ENCODE data around the gene DAAM1.

Gene DAAM1

DNA sequence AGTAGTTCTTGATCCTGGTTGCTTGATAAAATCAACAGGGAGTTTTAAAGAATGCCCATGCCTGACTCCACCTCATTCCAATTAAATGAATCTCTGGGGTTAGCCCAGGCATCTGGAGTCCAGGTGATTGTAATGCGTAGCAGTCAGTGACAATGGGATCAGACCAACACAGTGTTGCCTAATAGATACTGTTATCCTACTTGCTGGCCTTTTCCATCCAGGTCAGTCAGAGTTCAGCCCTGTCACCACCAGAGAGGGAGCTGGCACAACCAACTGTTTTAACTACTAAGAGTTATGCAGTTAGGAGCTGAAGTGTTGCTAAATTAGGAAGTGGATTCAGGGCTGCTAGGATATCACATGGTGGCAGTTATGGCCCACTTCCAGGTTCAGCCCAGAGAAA lies 169.6 kb downstream of the DAAM1 start:
- in situ Hi-C loops (cut with HindIII; ENCODE audit: low sequenced_read_pairs), result no loop called here

DNA sequence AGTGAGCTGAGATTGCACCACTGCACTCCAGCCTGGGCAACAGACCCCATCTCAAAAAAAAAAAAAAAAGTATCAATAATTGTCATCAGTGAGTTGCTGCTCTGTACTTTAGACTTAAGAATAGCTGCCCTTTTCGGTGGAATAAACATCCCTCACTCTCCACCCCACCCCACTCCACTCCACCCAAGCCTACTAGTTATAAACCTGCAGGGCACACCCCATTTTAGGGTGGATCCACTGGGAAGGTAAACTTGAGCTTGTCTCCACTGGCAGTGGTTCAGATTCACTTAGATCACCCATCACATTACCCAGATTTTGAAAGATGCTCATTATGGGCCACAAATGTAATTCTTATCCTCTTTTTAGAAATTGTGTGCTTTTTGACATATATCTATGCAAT lies 170.3 kb downstream of the DAAM1 start:
- in situ Hi-C loops (cut with HindIII; ENCODE audit: low sequenced_read_pairs), result no loop called here

DNA sequence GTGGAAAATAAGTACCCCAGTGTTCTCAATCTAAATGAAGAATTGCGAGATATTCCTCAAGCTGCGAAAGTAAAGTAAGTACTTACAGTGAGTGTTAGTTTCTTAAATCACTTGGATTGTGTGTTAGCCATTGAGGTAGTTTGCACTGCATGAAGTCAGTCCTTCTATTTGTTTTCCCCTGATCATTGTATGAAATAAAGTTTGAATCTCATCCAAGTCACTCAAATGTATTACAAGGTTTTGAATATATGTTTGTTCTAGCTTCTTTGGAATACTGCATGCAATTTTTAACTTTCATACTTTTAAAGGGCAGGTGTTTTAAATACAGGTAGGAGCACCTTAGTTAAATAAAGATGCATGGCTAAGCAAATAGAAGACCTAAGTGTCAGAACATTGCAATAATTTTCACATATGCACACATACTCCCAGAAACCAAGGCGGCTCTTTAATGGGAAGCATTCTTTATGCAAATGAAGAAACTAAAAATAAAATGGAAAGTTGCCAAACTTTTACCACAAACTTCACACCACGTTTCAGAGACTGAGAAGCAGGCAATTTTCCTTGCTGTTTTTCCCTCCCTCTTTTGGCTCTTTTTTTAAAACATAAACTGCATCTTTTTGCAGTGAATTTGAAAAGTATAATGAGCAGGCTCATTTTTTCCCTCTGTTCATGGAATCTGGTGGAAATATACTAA lies 171.1 kb downstream of the DAAM1 start:
- in situ Hi-C loops (cut with HindIII; ENCODE audit: low sequenced_read_pairs), result no loop called here

DNA sequence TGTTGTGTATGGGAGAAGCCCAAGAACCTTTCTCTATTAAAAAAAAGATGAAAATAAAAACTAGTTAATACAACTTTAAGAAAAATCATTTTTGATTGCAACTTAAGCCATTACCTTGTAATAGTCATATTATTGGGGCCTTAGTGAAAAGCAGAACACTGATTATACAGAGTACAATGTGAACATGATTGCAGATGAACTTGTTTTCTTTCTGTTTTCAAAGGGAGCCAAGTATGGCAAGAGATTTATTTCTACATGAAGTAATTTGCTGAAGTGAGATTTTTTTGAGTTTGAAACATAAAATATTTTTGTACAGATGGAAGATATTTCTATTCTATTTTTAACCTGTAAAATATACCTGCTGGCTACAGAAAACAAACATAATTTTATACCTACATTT lies 171.8 kb downstream of the DAAM1 start:
- in situ Hi-C loops (cut with HindIII; ENCODE audit: low sequenced_read_pairs), result no loop called here

DNA sequence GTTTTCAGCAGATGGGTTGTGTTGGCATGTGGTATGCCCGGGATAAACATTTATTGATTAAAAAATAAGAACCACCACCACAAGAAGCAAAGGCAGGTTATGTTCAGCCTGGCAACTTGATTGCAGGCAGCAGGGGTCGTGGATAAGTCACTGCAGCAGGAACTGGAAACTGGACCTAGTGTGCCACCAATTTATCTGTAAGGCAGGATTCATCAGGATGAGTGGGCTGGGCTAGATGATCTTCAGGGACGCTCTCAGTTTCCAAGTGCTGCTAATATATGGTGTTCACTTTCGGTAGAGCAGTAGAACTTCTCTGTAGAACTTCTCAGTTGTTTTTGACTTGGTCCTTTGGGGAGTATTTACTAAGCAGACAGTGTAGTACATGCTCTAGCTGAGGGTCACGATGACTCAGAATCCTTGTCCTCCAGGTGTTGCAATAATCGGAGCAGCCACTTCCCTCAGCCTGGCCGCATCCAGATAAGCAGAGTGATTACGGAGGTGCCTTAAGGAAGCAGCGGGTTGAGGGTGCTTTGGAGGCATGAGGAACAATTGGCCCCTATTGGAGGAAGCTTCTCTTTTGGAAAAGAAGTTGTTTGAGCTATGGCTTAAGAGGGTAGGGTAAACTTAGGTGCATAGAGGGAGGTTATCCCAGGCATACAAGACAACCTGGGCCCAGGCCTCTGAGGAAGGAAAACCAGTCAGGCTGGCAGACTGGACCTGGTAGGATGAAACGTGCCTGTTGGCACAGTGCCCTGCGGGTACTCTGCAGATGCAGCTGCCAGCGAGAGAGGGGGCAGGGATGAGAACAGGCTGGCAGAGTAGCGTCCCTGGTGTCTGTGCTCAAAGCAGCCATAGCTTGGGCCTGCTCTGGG lies 172.7 kb downstream of the DAAM1 start:
- in situ Hi-C loops (cut with HindIII; ENCODE audit: low sequenced_read_pairs), result no loop called here

DNA sequence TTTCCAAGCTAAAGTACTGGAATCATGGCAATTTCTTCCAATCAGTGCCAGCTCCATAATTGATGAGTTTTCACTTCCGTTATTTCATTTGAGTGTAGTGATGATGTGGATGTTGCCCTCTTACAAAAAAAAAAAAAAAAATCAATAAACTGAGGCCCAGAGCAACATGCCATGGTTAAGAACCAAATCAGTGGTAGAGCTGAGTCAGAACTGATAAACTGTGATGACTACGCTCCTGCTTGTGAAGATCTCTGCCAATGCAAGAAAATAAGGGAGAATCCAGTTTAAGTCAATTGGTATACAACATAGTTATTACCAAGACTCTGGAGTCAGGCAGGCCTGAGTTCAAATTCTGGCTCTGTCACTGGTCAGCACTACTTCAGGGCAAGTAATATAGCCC lies 174.0 kb downstream of the DAAM1 start:
- in situ Hi-C loops (cut with HindIII; ENCODE audit: low sequenced_read_pairs), result no loop called here

DNA sequence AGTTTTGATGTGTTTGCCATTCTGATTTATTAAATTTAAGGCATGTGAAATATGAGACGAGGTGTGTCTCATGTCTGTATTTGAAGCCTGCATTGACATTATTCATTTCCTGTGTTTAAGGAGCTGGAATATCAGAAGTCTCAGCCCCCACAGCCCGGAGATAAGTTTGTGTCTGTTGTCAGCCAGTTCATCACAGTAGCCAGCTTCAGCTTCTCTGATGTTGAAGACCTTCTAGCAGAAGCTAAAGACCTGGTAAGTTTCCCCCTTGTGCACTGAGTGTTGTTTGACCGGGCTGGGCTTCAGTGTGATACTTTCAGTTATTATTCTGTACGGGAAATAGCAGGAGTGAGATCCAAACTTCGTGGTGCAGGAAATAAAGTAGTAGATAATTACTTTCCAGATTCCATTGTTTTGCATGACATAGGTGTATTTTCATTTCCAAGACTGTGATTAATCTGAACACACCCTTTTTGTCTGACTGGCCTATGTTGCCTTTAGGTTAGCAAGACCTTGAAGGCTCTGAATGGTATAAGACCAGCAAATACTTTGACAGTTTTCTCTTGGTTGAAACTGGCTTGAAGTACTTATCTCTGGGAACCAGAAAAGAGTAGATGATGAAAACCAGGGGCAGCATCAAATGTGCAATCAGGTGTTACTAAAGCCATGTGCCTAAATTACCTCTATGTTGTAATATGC lies 175.2 kb downstream of the DAAM1 start:
- in situ Hi-C loops (cut with HindIII; ENCODE audit: low sequenced_read_pairs), result no loop called here

DNA sequence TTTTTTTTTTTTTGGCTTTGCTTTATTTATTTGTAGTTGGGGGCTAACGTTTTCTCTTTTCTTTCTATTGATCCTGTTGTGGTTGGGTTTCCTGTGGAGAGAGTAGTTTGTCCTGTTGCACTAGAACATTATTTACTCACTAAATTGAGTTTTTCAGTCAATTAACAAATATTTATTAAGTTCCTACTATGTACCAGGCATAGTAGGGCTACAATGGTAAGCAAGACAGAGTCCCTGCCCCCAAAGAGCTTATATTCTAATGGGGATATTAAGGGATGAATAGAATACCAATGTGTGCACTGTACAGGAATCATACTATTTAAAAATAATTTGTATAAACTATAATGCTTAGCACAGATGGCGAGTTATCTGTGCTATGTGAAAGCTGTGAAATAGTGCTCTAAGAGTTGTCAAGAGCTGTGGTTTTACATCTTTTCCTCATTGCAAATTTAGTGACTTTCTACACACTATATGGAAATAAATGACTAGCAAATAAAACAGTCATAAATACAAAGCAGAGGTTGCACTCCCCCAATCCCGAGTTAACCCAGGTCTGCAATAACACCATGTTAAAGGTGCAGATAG lies 181.8 kb downstream of the DAAM1 start:
- in situ Hi-C loops (cut with HindIII; ENCODE audit: low sequenced_read_pairs), result no loop called here

DNA sequence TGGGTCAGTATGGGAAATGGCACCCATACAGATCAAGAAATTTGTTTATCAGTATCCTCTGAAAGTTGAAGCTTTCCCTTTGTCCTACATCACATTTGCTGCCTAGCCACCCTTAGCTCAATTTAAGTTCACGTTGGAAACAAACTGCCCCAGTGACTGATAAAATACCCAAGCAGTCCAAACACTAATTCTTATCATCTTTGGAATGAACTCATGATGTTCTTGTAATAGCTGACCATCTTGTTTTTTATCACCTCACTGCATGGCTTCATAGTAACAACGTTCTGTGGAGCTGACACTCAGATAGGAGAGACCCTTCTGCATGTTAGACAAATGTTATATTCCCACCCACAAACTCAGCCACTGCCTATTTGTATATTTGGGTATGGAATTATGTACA lies 183.3 kb downstream of the DAAM1 start:
- in situ Hi-C loops (cut with HindIII; ENCODE audit: low sequenced_read_pairs), result no loop called here

DNA sequence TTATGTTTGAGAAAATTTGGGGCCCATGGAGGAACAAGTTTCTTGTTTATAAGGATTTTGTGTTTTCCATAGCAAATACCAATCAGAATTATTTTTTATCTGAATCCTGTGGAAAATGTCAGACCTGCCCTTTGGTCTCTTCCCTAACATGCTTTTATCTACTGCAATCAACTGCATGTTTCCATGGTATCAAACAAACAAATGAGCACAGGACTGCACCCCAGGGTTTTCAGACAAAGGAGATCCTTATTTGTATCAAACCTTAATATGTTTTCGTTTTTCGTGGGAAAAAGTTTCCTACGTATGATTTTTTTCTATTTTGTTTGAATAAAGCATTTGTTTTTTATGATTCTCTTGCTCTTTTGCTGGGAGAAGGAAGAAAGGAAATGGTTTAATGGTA lies 185.6 kb downstream of the DAAM1 start:
- in situ Hi-C loops (cut with HindIII; ENCODE audit: low sequenced_read_pairs), result no loop called here

DNA sequence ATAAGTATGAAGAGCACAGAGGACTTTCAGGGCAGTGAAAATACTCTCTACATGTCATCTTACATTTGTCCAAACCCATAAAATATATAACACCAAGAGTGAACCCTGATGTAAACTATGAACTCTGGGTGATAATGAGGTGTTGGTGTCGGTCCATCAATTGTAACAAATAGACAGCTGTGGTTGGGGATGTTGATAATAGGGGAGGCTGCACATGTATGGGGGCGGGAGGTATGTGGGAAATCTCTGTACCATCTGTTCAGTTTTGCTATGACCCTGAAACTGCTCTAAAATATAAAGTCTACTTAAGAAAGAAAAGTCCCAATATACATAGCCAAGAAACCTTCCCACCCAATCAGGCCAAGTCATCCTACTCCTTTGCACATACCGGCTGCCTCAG lies 188.2 kb downstream of the DAAM1 start:
- in situ Hi-C loops (cut with HindIII; ENCODE audit: low sequenced_read_pairs), result no loop called here

DNA sequence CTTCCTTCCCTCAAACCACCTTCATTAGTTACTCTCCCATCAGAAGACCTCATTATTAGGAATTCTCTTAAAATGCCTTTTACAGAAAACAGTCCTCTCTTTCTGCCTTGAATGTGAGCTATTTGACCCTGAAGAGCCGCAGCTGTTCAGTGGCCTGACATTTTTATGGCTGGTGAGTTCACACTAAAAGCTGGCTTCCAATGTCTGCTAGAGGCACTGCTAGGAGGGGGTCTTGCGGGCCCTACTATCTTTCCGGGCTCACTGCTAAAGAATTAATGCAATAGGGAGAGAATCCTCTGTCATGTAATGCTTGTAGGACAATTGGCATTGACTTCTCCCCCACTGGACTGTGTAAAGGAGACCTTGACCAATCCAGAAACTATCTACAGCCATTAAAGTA lies 189.0 kb downstream of the DAAM1 start:
- in situ Hi-C loops (cut with HindIII; ENCODE audit: low sequenced_read_pairs), result no loop called here

DNA sequence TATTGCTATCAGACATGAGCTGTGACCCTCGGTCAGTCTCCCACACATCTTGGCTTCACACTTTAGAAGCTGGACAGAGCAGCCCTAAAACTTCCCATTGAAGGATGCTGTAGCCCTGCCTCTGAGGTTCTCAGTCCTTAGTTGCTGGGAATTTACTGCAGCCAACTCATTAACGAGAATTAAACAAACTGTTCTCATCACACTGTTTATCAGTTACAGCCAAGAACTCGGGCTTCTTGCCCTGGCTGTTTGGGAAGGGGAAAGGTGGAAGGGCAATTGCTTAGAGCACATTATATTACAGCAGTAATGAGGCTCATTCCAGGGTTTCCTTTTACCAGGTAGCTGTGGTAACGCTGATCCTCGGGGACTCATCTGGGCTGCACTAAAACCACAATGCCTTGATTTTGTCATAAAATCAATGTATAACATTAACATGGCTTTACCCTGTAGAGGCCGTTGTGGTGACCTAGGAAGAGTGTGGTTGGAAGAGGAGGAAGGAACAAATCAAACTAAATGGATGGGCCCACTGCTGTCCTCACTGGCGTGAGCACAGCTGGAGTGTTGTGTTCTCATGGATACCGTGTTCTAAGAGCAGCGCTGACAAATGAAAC lies 189.6 kb downstream of the DAAM1 start:
- in situ Hi-C loops (cut with HindIII; ENCODE audit: low sequenced_read_pairs), result no loop called here

DNA sequence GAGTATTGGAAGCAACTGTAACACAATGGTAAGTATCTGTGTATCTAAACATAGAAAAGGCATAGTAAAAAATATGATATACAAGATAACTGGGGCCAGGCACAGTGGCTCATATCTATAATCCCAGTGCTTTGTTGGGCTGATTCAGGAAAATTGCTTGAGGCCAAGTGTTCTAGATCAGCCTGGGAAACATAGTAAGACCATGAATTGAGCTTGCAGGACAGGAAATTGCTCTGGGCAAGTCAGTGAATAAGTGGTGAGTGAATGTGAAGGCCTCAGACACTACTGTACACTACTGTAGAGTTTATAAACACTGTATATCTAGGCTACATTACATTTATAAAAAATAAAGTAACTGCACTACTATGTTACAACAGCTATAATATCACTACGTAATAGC lies 201.5 kb downstream of the DAAM1 start:
- in situ Hi-C loops (cut with HindIII; ENCODE audit: low sequenced_read_pairs), result no loop called here

DNA sequence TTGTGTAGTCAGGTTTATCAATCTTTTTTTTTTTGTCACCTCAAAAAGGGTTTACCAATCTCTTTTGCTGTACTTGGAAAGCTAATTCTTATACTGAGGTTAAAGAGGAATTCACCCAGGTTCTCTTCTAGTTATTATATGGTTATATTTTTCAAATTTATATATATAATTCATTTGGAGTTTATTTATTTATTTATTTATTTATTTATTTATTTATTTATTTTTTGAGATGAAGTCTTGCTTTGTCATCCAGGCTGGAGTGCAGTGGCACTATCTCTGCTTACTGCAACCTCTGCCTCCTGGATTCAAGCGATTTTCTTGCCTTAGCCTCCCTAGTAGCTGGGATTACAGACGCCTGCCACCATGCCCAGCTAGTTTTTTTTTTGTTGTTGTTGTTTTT lies 202.9 kb downstream of the DAAM1 start:
- in situ Hi-C loops (cut with HindIII; ENCODE audit: low sequenced_read_pairs), result no loop called here

DNA sequence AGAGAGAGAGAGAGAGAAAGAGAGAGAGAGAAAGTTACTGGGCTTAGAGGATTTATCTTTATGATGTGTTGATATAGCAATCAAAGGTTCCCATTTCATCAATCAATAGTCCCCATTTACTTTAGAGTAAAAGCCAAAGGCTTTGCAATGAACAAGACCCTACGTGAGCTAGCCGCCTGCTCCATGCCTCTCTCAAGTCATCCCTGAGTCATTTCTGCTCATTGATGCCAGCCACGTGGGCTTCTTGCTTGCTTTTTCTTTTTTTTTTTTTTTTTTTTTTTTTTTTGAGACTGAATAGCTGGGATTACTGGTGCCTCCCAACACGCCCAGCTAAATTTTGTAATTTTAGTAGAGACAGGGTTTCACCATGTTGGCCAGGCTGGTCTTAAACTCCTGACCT lies 205.8 kb downstream of the DAAM1 start:
- in situ Hi-C loops (cut with HindIII; ENCODE audit: low sequenced_read_pairs), result no loop called here

DNA sequence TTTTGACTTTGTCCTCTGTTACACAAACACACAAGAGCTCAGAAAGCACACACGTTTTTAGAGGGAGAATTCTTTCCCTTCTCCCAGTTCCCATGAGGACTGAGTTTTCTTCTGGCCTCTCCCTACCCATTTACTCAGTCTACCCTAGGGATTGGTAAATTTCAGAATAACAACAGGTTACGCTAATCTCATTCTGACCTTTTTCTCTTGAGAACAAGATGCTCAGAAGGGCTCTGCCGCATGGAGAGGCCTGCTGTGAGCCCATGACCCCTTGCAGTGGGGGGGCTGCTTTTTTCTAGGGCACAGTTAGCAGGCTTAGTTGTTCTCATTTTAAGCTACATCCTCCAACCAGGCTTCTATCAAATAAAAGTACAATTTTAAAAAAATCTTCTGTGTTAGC lies 207.2 kb downstream of the DAAM1 start:
- in situ Hi-C loops (cut with HindIII; ENCODE audit: low sequenced_read_pairs), result no loop called here

DNA sequence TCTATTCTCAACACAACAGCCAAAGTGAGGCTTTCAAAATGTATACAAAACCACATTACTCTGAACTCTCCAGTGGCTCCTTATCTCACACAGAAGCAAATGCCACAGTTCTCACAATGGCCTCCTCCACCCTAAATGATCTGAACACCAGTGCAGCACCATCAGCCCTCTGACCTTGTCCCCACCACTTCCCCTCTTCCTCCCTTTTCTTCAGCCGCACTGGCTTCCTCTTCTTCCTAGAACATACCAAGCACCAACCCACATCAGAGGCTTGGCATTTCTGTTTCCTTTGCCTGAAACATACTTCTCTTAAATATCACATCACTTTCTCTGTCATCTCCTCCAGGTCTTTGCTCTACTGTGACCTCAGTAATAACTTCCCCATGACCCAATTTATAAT lies 210.4 kb downstream of the DAAM1 start:
- in situ Hi-C loops (cut with HindIII; ENCODE audit: low sequenced_read_pairs), result no loop called here

DNA sequence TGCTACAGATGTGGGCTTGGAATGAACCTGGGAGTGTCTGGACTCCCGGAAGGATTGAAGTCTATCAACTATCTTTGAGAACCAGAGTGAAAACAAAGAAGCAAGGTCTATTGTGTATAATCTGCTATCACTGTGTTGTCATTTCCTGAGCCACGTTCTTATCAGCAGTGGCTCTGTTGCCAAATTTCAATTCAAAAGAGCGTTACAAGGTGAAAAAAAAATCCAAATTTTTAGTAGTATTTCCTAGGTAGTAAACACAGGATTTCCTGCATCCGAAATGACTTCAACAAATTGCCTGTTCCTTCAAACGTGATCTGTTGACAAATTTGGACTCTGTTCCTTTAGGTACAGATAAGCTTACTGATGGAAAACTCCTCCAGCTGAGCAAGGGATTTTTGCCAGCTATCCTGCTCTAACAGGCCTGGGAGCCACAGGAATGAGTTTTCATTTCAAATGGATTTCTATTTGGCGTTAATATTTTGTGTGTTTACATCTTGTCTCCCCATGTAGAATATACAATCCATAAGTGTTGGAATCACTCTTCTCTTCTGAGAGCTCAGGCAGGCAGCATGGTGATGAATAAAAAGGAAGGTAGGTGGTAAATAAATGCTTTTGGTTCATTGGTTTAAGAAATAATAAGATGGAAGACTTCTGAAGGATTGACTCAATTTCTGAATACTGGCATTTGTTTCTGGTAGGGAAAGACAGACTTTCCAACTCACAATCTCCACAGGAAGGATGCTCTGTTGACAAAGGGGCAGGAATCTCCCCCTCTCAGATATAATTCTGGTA lies 218.2 kb downstream of the DAAM1 start:
- in situ Hi-C loops (cut with HindIII; ENCODE audit: low sequenced_read_pairs), result no loop called here

DNA sequence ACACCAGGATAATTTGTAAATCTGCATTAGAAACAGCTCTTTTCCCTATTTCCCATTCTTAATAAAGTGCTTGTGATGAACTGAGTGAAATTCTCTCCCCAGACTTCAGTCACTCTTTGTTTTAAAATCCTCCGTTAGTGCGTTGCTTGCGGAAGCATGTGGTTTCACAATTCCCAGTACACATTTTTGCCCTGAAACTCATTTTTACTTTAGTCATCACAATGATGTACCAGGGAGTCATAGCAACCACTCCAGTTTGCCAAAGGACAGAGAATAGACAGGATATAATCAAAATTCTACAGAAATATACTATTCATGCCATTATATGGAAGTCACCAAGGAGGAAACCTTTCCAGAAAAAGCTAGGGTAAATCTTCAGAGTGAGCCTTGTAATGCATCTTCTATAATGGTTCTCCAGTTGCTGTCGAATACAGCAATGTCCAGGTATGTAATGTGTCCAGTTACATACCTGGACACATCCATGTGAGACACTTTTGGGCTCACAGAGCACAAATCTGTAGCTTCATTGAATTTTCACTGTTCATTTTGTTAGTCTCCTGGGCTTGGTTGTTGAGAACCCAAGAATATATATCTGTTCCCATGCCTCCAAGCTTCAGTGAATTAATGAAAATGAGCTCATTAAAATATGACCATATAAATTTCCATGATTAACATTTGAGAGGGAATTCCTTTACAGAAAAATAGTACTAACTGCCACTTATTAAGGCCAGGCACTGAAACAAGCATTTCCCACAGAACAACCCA lies 219.0 kb downstream of the DAAM1 start:
- in situ Hi-C loops (cut with HindIII; ENCODE audit: low sequenced_read_pairs), result no loop called here

Data from endothelial cell of hepatic sinusoid (primary cell).